Astrocyte of the hippocampus (primary cell): ENCODE data around the gene LYPD5.
"Not testable (repeated sequence)": the region's sequence is repeated elsewhere in the genome, so short reads cannot be mapped to it uniquely, and the experiment has no call there.

Source experiments
- DNase-seq: peaks from one replicate; pipeline ENCODE4 v3.0.0; 2011; ENCODE audit warnings: low read depth, low spot score

LYPD5 gene

DNA sequence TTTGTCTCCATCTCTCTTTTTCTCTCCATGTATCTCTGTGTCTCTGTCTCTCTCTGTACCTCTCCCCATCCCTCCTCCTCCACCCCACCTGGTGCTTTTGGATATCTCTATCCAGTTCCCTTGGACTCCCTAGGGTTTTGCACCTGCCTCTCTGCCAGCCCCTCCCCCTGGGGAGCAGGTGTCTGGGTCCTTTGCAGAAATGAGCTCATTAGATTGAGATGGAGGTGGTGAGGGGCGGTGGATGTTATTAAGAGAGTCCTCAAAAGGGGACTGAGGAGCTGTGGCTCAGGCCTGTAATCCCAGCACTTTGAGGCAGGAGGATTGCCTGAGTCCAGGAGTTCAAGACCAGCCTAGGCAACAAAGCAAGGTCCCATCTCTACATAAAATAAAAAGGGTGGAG, 23.6 kb downstream of the LYPD5 start:
- DNase-seq = no peak

DNA sequence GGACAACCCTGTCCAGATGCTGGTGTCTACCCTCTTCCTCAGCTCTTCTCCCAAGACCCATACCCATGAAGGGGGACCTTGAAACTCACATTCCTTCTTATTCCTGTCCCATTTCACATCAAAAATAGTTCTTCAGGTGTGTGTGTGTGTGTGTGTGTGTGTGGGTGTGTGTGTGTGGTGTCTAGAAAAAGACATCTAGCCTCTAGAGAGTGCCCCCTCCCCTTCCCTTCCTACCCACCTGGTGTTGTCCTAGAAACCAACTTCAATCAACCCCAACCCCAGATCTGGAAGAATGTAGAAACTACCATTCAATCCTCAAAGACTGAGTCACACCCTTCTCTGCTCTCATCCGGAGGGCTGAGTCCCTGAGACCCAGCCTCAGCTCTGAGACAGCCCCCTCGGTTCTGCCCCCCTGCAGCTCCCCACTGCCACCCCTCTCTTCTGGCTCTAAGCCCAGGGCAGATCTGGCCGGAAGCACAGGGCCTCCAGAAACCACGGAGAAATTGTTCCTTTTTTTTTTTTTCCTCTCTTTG, 25.0 kb downstream of the LYPD5 start:
- DNase-seq = peak; percentile 89

DNA sequence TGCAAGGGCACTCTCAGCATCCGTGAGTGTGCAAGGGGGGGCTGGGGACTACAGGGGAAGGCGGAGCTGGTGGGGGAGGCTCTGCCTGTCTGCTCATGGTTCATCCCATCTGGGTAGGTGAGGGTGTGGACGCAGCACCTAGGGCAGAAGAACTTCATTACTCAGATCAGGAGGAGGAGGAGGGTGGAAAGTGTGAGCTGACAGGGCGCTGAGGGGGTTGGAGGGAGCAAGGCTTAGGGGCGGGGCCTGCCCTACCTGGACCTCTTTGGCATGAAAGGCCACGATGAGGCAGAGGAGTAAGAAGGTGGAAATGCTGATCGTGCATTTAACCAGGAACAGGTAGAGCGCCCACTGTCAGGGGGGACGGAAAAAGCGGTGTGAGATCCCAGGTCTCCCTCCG, 26.0 kb downstream of the LYPD5 start:
- DNase-seq = no peak

DNA sequence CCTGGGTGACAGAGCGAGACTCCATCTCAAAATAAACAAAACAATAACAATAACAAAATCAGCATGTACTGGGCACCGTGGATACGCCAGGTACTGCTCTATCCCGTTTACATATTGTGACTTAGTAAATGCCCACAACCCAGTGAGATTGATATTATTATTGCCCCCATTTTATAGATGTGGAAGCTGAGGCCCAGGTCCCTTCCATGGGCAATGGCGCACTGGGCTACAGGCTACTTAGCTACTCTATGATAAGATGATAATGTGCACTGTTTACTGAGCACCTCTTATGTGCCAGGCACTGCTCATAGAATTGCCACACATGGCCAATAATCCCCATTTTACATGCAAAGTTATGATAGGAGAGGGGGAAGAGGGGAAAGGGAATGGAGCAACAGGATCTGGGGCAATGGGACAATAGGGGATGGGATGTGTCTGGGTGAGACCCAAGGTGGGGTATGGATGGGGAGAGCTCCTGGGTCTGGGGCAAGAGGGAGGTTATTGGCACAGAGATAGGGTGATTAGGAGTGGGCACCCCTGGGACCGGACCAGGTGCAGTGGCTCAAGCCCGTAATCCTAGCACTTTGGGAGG, 26.9 kb downstream of the LYPD5 start:
- no peak for DNase-seq

DNA sequence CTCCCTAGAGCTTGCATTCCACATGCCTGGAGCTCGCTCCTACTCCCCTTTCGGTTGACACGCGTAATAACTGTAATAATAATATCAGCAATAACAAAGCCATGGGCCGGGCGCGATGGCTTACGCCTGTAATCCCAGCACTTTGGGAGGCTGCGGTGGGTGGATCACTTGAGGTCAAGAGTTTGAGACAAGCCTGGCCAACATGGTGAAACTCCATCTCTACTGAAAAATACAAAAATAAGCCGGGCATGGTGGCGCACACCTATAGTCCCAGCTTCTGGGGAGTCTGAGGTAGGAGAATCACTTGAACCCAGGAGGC, 27.3 kb downstream of the LYPD5 start:
- not testable (repeated sequence) for DNase-seq

DNA sequence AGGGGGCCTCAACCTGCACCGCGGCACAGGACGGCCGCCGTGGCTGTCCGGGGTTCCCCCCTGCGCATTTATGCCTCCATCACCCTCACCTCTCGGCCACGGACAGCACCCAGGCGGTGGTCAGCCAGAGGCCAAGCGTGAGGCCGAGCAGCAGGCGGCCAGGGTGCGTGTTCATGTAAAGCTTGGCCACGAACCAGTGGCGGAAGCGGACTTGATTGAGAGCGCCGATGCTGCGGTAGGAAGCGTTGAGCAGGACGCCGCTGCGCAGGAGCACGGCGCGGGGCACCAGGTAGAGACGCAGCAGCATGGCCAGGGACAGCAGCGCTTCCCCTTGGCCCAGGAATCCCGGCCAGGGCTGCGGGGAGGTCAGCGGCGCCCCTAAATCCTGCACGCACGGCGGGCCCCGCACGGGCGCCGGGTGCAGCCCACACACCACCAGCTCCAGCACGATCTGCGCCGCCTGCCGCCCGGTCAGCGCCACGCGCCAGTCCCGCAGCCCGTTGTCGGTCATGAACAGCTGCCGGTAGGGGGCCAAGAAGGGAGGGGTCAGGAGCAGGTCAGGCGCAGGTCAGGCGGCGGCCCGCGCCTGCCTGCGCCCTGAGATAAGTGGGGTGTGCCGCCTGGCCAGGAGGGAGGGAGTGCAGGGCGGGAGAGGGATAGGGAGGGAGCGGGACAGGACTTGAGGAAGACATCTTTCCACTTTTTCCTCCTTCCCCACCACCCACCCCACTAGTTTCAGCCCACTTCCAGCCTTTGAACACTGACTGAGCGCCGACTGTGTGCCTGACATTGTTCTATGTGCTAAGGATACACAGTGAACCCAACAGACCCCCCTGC, 27.9 kb downstream of the LYPD5 start:
- DNase-seq = peak; percentile 89

DNA sequence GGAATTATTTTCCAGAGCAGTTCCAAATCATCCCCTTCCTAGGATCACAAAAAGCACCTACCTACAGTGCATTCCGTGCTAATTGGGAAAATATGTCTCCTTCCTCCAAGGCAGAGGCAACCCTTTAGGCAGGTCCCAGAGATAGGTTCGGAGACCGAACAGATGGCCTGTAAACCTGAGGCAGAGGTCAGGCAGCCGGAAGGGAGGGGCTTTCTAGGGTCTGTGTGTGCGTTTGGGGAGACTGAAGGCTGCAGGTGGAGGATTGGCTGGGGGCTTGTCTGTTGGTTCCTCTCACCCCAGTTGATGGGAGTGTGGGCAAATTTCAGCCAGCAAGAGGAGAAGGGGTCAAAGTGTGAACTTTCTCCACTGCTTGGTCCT, 28.5 kb downstream of the LYPD5 start:
- DNase-seq = no peak

DNA sequence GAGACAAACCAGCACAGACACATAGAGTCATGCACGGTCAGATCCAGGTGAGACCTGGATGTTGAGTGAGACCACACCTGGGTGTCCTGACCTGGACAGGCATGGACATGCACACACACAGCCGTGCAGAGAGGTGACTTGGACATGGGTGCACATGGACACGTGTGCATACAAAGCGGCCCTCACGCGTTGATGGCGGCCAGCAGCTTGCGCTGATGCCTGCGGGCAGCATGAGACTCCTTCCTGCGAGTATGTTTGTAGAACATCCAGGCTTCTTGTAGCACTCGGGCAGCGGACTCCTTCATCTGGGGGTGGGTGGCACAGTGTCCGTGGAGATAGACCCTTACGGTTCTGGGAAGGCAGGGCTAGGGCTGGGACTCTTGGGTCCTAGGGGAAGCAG, 33.0 kb downstream of the LYPD5 start:
- no peak for DNase-seq

DNA sequence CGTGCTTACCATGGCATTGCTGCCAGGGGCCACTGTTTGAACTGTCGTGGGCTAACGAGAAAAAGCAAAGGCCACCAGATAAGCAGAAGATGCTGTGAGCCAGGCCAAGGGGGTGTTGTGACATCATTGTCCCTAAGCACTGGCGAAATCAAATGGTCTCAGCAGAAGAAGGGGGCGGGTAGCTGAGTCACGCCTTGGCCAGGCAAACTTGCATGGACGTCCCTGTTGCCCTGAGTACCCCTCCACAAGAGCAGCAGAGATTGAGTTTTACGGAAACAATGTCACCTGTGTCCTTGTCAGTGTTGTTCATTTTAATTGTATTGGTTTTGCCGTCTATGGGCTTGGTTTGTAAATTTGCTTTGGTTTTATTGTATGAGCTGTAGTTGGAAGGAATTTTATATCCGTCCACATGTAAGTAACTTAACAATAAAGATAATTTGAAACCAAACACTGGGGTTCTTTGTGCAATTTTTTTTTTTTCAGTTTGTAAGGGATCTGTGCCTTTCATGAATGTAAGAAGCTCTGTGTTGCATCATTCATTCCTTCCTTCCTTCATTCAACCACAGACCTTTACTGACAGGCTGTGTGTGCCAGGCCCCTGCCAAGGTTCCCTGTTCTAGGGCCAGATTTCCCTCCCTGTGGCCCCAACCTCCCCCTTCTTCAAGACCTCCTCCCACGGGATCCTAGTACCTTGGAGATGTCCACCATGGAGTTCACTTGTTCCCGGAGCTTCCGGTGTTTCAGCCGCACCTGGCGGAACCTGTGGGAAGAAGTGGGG, 33.8 kb downstream of the LYPD5 start:
- DNase-seq = no peak

DNA sequence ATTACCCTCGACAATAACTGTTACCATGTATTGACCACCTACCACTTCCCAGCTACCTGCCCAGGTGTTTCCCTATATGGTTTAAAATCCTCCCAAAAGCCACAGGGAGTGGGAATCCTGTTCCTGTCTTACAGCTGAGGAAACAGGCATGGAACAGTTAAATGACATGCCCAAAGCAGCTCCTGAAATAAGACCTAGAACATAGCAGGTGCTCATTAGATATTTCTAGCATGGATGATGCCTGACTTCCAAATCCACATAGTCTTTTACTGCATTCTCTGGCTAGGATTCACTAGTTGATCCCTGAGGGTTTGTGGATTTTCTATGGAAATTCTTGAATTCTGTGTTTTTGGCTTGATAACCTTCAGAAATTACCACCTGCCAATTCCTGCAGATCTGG, 34.4 kb downstream of the LYPD5 start:
- DNase-seq = no peak

DNA sequence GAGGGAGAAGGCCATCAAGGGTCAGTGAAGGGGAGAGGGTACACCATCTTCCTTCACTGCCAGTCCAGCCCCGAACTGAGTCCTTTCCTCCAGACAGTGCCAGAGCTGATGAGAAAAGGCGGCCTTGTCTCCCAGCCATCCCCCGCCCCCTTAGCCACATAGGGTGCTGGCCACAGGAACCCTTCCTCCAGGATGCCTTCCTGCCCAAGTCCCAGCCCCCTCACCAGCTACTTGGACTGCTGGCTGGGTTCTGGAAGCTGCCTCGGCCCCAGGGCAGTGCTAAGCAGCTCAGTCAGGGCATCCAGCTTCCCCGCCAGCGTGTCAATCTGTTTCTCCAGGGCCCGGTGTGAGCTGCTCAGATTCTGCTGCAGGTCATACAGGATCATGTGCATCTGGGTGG, 34.9 kb downstream of the LYPD5 start:
- DNase-seq = no peak

DNA sequence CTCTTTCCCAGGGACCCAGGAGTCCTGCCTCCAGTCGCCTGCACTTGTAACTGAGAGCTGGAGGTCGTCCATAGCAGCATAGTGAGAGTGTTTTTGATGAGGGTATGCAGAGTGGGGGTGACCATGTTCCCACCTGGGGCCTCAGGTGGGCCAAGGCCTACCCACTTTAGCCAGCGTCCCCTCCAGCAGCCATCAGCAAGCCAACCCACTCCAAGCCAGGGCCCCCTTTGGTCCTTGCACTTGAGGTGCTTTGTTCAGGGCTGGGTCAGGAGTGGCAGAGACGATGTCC, 35.5 kb downstream of the LYPD5 start:
- no peak for DNase-seq

DNA sequence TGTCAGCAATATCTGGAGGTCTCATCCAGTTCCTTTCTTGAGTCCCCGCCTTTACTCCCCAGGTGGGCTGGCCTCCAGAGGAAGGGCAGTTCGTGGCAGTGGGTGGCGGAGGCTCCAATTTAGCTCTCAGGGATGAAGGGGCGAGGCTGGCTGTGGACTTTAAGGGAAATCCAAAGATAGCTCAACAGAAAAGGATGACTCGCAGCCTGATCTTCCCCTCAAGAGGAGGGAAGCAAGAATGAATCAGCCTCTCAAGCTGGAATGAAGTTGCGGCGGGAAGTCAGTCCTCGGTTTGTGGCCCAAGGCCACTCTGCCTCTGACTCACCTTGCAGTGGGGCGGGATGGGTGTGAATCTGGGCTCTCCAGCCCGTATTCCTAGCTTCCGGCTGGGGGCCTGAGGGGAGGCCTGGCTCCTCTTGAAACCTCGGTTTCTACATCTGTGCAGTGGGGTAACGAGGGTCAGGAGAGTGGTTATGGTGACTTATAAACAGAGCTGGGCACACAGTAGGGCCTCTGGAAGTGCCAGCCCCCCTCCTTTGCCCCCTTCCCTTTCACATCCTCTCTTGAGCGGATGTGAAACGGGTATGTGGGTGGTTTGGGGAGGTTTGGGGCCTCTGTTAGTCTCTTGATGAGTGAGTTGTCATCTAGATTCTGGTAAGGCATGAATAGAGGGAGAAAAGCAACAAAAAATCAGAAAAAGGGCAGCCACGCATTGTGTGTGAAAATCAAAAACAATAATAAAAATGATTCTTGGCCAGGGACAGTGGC, 37.0 kb downstream of the LYPD5 start:
- DNase-seq = peak; percentile 95

DNA sequence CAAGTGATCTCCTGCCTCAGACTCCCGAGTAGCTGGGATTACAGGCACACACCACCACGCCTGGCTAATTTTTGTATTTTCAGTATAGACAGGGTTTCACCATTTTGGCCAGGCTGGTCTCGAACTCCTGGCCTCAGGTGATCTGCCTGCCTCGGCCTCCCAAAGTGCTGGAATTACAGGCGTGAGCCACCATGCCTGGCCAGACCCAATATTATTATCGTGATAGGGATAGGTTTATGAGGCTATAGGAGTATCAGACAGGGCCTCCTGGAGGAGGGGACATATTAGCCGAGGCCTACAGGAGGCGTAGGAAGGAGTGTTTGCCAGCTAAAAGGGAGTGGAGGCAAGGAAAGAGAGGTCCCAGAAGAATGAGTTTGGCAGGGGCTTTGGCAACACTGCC, 37.6 kb downstream of the LYPD5 start:
- not testable (repeated sequence) for DNase-seq

DNA sequence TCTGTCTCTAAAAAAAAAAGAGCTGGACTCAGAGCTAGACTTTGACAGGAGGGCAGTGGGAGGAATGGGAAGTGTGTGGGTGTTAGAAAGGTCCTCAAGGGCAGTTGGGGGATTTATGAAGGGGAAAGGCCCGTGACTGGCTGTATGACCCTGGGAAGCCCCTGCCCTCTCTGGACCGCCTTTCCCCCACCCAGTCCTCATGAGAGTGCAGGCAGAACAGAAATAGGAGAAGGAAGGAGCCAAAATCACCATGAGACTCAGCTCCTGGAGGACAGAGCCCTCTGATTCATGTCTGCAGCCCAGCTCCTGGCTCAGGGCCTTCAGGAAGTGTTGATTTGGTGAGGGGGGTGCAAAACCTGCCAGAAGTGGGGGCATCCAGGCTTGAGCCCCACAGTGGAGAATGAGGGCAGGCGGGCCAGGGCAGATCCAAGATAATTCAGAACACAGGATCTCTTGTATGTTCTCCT, 38.7 kb downstream of the LYPD5 start:
- peak; percentile 39 for DNase-seq

DNA sequence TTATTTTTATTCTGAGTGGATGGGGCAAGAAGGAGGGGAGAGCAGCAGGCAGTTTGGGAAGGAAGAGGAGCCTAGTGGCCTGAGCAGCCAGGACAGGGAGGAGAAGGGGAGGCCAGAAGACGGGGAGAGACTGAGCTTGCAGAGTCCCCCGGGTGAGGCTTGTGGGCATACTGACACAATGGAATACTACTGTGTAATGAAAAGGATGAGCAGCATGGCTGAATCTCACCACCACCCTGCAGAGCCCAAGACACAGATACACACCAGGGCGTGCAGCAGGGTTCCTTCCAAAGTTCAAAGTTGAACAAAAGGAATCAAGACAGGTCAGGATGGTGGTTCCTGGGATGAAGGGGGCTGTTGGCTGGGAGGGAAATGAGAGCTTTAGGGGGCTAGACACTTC, 39.4 kb downstream of the LYPD5 start:
- no peak for DNase-seq

DNA sequence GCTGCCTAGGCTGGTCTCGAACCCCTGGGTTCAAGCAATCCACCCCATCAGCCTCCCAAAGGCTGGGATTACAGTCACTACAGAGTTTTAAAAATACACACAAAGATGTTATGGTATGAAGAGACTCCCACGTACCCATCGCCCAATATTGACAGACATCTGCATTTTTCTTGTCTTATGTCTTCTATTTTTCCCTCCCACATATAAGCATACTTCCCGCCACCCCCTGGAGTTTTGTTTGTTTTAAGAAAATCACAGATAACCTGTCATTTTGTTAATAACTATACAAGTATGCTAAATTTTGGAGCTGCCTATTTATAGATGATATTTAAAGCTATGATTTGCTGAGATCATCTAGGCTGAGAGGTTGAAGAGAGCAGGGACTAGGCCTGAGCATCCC, 41.3 kb downstream of the LYPD5 start:
- DNase-seq = no peak

DNA sequence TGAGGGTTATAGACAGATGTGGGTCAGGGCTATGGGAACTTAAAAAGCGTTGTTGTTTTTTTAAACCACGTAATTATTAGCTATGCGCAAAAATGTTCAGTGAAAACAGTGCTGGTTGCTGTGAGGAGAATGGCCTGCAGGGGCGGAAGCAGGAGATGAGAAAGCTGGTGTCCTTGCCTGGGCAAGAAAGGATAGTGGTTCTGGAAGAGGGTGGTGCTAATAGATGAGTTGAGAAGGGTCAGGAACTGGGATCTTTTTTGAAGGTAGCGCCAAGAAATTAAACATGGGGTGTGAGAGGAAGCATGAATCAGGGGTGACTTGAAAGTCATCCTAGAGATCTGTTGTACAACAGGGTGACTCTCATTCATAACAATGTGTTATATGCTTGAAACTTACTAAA, 42.7 kb downstream of the LYPD5 start:
- DNase-seq = peak; percentile 49

DNA sequence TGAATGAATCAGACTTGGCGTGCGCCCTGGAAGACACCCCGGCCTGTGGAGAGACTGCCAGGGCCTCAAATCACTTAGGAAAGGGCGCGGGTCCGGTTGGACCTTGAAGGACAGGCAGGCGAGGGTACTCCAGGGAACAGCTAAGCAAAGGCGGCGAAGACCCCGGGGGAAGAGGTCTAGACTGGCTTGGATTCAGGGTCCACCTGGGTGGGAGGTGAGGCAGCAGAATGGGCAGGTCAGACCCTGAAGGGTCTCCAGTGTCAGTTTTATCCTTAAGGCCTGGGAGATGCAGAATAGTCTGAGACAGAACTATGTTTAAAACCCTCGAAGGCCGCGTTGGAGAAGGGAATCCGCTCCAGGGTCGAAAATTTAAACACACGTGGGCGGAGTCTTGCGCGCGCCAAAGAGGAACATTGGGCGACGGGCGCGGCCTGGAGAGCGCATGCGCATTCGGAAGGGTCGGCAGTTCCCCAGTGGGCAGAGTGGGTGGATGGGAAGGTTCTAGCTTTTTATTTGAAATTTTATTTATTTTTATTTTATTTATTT, 46.9 kb downstream of the LYPD5 start:
- DNase-seq = peak; percentile 82

DNA sequence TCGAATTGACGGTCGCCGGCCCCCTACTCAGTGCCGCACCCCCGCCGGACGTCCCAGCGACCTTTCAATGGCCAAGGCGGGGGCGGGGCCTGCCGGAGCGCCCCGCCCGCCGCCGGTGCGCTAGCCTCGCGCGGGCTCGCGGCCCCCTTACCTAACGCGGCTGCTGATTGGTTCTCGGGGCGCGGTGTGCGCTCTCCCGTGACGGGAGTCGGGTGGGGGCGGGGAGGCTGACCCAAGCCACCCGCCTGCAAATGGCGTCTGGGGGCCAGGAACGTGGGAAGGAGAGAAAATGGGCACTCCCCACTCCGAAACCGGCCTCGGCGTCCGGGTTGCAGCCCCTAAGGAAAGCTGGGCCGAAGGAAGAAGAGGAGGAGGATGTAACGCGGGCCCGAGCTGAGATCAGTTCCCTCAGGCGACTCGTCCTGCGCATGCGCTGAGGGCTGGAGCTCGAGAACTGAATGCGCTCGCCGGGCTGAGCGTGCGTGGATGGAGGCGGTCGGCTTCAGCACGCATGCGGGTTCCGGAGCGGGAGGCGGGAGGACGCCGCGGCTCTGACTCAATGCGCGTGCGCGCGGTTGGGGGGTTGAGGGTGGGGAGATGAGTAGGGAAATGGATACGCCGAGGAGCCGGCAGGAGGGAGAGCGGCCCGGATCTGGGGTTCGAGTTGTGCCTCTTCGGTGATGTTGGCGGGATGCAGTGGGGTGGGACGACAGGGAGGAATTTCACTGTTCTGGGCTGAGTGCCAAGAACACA, 47.6 kb downstream of the LYPD5 start, which contains the start of gene SMG9:
Gene SMG9, minus strand, starts transcription at position 460 of the 753 bp plus-strand sequence. CDS start 4,221 bp downstream, outside the sequence.
- peak; percentile 99 for DNase-seq

DNA sequence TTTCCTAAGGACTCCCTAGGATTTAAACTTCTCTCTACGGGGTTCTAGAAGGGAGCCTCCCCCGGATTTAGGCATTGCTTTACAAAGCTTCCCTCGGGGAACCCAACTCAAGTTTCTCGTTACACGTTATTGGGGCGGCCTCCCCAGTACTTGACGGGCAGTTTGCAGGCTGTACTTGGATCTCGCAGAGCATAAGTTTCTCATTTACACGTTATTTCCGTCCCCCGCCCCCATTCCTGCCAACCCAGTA, 48.1 kb downstream of the LYPD5 start:
- no peak for DNase-seq
